H1 (cell line): ENCODE results near the gene RILP. TPM values are rescaled to one million over a fixed set of nuclear protein-coding genes. Genes with fewer than 3 reads are reported as not detected.

Experiments used
- EGR1 ChIP-seq: IDR thresholded peaks from 2 replicates; pipeline ENCODE4 v1.6.1; 2011; ENCODE audit warnings: low read depth, low read length, borderline replicate concordance
- HDAC2 ChIP-seq, 2 experiments: fragments of 300-600 bp in 1 of 2; sonication (generic) in 1 of 2; IDR thresholded peaks; 2 replicates each; pipeline ENCODE4 v1.6.1; 2011 to 2012; ENCODE audit warnings: low read depth in 2 of 2, low read length in 2 of 2, mild to moderate bottlenecking in 2 of 2, moderate library complexity in 2 of 2, borderline replicate concordance in 1 of 2, inconsistent platforms in 1 of 2
- POU5F1 ChIP-seq: IDR thresholded peaks from 2 replicates; pipeline ENCODE4 v1.6.1; 2011; ENCODE audit warnings: low read depth, mild to moderate bottlenecking, low read length, moderate library complexity
- polyA plus RNA-seq, 7 experiments: library from polyadenylated mRNA; depleted of rRNA in 3 of 7; stranded (reverse) in 5 of 7; unstranded in 2 of 7; fragments of >200 nt in 5 of 7; fragments of 200-250 nt in 2 of 7; gene quantifications; 1 replicate in 5 of 7; 2 replicates in 1 of 7; 4 replicates in 1 of 7; pipeline versions ENCODE4 v1.2.1 to v1.2.3, GENCODE V29; 2011 to 2013; ENCODE audit warnings: missing spikeins in 2 of 7, mixed read lengths in 2 of 7
- total RNA-seq: library from RNA; stranded (reverse); fragmentation: NEBNext Ultra II Directional; extraction: Animal tissue kit (Norgen Biotek cat#: 25700); gene quantifications from 2 replicates; pipeline ENCODE4 v1.2.1, GENCODE V29; 2021

Gene RILP
- total and polyA plus RNA-seq, 2 of the 8 experiments (the other 6 are each of a cell fraction or from before 2014, with no cell fraction given) = 6.8 to 7.2 TPM

- TF ChIP-seq HDAC2 (IDR thresholded peaks at IDR 0.05; ENCODE audit: borderline replicate concordance in 1 of 2, low read depth in 2 of 2, low read length in 2 of 2) (no peak), POU5F1 (no peak), EGR1 (no peak)
- TF ChIP-seq, all 59 proteins: peak for 2
Observed at GRCh38 chr17:1650731-1651558, 1.3 kb upstream of the RILP start (continued).
